ENCODE data around the gene SLC25A12.

DNA sequence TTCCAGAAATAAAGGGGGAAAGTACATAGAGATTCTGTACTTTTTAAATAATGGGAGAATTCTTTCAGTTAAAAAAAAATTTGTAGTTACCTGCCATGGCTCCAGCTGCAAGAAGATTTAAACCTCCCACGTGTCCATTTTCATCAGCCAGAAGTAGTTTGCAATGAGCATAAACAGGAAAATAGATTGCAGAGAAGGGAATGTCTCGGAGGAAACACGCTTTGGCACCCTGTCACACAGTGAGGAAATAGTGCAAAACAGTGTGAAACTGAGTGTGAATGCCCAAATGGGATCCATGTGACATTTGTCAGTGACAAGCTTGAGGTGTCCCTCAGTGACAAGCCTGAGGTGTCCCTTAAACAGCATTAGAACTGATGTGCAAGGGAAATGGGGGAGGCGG, 102.7 kb downstream of the SLC25A12 start:
- TF ChIP-seq, protein P1, sequence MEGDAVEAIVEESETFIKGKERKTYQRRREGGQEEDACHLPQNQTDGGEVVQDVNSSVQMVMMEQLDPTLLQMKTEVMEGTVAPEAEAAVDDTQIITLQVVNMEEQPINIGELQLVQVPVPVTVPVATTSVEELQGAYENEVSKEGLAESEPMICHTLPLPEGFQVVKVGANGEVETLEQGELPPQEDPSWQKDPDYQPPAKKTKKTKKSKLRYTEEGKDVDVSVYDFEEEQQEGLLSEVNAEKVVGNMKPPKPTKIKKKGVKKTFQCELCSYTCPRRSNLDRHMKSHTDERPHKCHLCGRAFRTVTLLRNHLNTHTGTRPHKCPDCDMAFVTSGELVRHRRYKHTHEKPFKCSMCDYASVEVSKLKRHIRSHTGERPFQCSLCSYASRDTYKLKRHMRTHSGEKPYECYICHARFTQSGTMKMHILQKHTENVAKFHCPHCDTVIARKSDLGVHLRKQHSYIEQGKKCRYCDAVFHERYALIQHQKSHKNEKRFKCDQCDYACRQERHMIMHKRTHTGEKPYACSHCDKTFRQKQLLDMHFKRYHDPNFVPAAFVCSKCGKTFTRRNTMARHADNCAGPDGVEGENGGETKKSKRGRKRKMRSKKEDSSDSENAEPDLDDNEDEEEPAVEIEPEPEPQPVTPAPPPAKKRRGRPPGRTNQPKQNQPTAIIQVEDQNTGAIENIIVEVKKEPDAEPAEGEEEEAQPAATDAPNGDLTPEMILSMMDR (IDR thresholded peaks at IDR 0.05; ENCODE audit: low read length): no peak
- TF ChIP-seq EZH2 (IDR thresholded peaks at IDR 0.05; ENCODE audit: borderline replicate concordance, low read length): no peak

All from OCI-LY1 (cell line).